ENCODE measurements around the gene SETD2. TPM values are rescaled to one million over a fixed set of nuclear protein-coding genes. Genes with fewer than 3 reads are reported as not detected.

Gene SETD2
- total and polyA plus RNA-seq, 2 of the 8 experiments (the other 6 are each of a cell fraction or from before 2014, with no cell fraction given): 15.7 to 46.3 TPM

- Histone ChIP-seq H3K27me3 (replicated peaks in 1 of 4; ENCODE audit: control insufficient read depth in 3 of 4, extremely low read depth in 1 of 4, insufficient read depth in 3 of 4, low read length in 3 of 4) (no peaks in the 10 kb centered on the region), H3K4me3 (ENCODE audit: extremely low read depth in 1 of 4, insufficient read depth in 2 of 4, low read depth in 3 of 4, low read length in 4 of 4) (no peak overlapping the region), H3K79me2 (ENCODE audit: control insufficient read depth in 1 of 2, insufficient read depth in 2 of 2, low read length in 2 of 2) (no peaks in the 10 kb centered on the region), H3K4me1 (replicated peaks in 1 of 4; ENCODE audit: control insufficient read depth in 3 of 4, insufficient read depth in 4 of 4, low read length in 3 of 4) (peaks cover 0 to 3% (median 1%) of the 10 kb centered on the region in 4 experiments; a peak in 3 of 7 replicates), H2AFZ (ENCODE audit: low read length) (no peak overlapping the region), H3K9ac (replicated peaks in 1 of 4; ENCODE audit: extremely low read depth in 1 of 4, low read depth in 3 of 4, low read length in 3 of 4) (no peak overlapping the region), H3K4me2 (ENCODE audit: insufficient read depth in 1 of 2, low read depth in 2 of 2, low read length in 2 of 2) (no peak overlapping the region), H3K79me1 (ENCODE audit: low read depth, low read length) (no peaks in the 10 kb centered on the region), H4K20me1 (replicated peaks in 1 of 2; ENCODE audit: control insufficient read depth in 1 of 2, insufficient read depth in 2 of 2, low read length in 2 of 2) (peaks cover 3 to 23% of the 10 kb centered on the region in 2 experiments), H4K91ac (replicated peaks; ENCODE audit: insufficient read length, low read length) (no peak overlapping the region), H3K36me3 (ENCODE audit: control insufficient read depth in 2 of 4, insufficient read depth in 4 of 4, low read length in 3 of 4) (peaks cover 5 to 28% (median 24%) of the 10 kb centered on the region in 4 experiments; a peak in 7 of 8 replicates), H4K8ac (ENCODE audit: extremely low read depth, insufficient read depth, low read length) (no peak overlapping the region), H2BK120ac (replicated peaks; ENCODE audit: low read depth, low read length) (no peak overlapping the region), H3K9me3 (ENCODE audit: insufficient read depth in 2 of 2, low read depth in 1 of 2, low read length in 1 of 2) (no peaks in the 10 kb centered on the region), H2BK20ac (ENCODE audit: low read length) (no peak overlapping the region), H2BK15ac (ENCODE audit: low read length) (no peak overlapping the region), H2BK5ac (ENCODE audit: low read depth, low read length) (no peak overlapping the region), H3K18ac (ENCODE audit: extremely low read depth, low read length) (no peak overlapping the region), H2AK5ac (ENCODE audit: low read depth, low read length) (no peak overlapping the region), H3K14ac (ENCODE audit: insufficient read length) (no peak overlapping the region), H3K4ac (replicated peaks; ENCODE audit: insufficient read length, low read depth, low read length) (no peak overlapping the region), H3K27ac (ENCODE audit: low read depth, low read length) (no peak overlapping the region), H4K5ac (ENCODE audit: insufficient read length, low read depth, low read length) (no peak overlapping the region), H3K23ac (ENCODE audit: insufficient read length) (no peak overlapping the region), H3K56ac (replicated peaks; ENCODE audit: insufficient read length, low read depth, low read length) (peak overlapping the region; percentile 69), H2BK12ac (ENCODE audit: low read depth, low read length) (0 out of 2 replicates have a peak overlapping the region, but pooled peaks have one; percentile 17), H3K23me2 (ENCODE audit: low read depth, low read length) (no peaks in the 10 kb centered on the region)
- 75% methylated on average over 30 of the region's 35 CpGs; no CpG with 5 or more reads in 1 of the 2 experiments for WGBS, 2 experiments (ENCODE audit: extremely low coverage in 1 of 2, insufficient coverage in 1 of 2, insufficient read length in 1 of 2, insufficient replicate concordance in 2 of 2, low coverage in 1 of 2, low lambda C conversion rate in 2 of 2, missing lambda C conversion rate in 1 of 2)
- FAIRE-seq (no peak), DNase-seq (ENCODE audit: low read depth in 1 of 2, low spot score in 2 of 2) (peak in 1 of 2 experiments; percentile 91)
- ChIA-PET CTCF (ENCODE audit: partially characterized antibody) (interaction anchor here (0.7 to 14.2 kb wide), 15 partner anchors 9 to 325 kb away, joined by 3 to 130 read pairs (median 3); partner anchors contain the start of genes CCDC12 and NBEAL2), POLR2A (ENCODE audit: partially characterized antibody) (interaction anchor here (0.6 to 1.2 kb wide), 3 partner anchors 9 to 21 kb away, joined by 3 read pairs; no protein-coding TSS in a partner anchor)
- TF ChIP-seq TEAD4 (IDR thresholded peaks at IDR 0.05; ENCODE audit: low read depth, low read length): no peak
- TF ChIP-seq CREB1 (IDR thresholded peaks at IDR 0.05): 0 out of 2 replicates have a peak, but pooled peaks have one; percentile 35
- TF ChIP-seq, protein P1, sequence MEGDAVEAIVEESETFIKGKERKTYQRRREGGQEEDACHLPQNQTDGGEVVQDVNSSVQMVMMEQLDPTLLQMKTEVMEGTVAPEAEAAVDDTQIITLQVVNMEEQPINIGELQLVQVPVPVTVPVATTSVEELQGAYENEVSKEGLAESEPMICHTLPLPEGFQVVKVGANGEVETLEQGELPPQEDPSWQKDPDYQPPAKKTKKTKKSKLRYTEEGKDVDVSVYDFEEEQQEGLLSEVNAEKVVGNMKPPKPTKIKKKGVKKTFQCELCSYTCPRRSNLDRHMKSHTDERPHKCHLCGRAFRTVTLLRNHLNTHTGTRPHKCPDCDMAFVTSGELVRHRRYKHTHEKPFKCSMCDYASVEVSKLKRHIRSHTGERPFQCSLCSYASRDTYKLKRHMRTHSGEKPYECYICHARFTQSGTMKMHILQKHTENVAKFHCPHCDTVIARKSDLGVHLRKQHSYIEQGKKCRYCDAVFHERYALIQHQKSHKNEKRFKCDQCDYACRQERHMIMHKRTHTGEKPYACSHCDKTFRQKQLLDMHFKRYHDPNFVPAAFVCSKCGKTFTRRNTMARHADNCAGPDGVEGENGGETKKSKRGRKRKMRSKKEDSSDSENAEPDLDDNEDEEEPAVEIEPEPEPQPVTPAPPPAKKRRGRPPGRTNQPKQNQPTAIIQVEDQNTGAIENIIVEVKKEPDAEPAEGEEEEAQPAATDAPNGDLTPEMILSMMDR (IDR thresholded peaks at IDR 0.05; ENCODE audit: control extremely low read depth in 1 of 3, insufficient read depth in 1 of 3, low read depth in 1 of 3, low read length in 3 of 3): peak in 2 of 3 experiments; percentile 87 to 88; a peak in 3 of 4 replicates
- TF ChIP-seq TCF12 (IDR thresholded peaks at IDR 0.05; ENCODE audit: low read depth, low read length): no peak
- TF ChIP-seq JUND (IDR thresholded peaks at IDR 0.05; ENCODE audit: low read length): peak; percentile 31; the same call in 1 of the 2 replicates
- TF ChIP-seq, protein P2, sequence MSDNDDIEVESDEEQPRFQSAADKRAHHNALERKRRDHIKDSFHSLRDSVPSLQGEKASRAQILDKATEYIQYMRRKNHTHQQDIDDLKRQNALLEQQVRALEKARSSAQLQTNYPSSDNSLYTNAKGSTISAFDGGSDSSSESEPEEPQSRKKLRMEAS (IDR thresholded peaks at IDR 0.05): peak; percentile 72
Observed at GRCh38 chr3:47002171-47003055, 161.5 kb downstream of the SETD2 start.

Data from H1 (cell line).